ENCODE data around the gene MRC2. TPM values are rescaled to one million over a fixed set of nuclear protein-coding genes. Genes with fewer than 3 reads are reported as not detected.

The MRC2 gene
- total RNA-seq, 2 experiments from 2014 or later = 8.1 to 9.0 TPM

DNA sequence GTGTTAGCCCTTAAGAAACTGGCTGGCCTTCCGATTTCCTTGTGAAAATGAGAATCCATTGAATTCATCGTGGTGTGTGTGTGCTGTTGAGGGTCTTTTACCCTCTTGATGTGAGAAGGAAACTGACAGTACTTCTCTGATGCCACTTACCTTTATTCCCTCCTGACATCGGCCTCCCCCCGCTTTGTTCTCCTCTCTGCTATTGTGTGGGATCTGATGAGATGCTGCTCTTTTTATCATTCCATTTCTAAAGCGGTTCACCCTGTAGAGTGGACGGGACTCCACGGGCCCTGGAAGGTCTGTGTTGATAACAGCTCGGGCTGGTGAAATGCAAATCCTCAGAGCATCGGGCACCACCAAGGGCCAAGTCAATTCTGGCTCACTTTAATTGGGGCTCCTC, 110.8 kb downstream of the MRC2 start:
- DNase-seq (no peak), ATAC-seq (no peak)
- CTCF ChIA-PET = no interaction called here
- Mint-ChIP-seq H3K4me3 (no peak overlapping the region), H3K9me3 (no peaks in the 10 kb centered on the region), H3K4me1 (ENCODE audit: low read depth) (peaks cover 9% of the 10 kb centered on the region), H3K36me3 (ENCODE audit: low read depth) (no peaks in the 10 kb centered on the region), H3K27ac (no peak overlapping the region), H3K27me3 (no peaks in the 10 kb centered on the region)
- POLR2A ChIA-PET = interaction anchor here (1.8 kb wide), 1 partner anchor 14 kb away, joined by 4 read pairs; no protein-coding TSS in a partner anchor
- TF ChIP-seq, protein P1, sequence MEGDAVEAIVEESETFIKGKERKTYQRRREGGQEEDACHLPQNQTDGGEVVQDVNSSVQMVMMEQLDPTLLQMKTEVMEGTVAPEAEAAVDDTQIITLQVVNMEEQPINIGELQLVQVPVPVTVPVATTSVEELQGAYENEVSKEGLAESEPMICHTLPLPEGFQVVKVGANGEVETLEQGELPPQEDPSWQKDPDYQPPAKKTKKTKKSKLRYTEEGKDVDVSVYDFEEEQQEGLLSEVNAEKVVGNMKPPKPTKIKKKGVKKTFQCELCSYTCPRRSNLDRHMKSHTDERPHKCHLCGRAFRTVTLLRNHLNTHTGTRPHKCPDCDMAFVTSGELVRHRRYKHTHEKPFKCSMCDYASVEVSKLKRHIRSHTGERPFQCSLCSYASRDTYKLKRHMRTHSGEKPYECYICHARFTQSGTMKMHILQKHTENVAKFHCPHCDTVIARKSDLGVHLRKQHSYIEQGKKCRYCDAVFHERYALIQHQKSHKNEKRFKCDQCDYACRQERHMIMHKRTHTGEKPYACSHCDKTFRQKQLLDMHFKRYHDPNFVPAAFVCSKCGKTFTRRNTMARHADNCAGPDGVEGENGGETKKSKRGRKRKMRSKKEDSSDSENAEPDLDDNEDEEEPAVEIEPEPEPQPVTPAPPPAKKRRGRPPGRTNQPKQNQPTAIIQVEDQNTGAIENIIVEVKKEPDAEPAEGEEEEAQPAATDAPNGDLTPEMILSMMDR (IDR thresholded peaks at IDR 0.05) = no peak
- intact Hi-C loops (cut with micrococcal nuclease) = no loop called here

DNA sequence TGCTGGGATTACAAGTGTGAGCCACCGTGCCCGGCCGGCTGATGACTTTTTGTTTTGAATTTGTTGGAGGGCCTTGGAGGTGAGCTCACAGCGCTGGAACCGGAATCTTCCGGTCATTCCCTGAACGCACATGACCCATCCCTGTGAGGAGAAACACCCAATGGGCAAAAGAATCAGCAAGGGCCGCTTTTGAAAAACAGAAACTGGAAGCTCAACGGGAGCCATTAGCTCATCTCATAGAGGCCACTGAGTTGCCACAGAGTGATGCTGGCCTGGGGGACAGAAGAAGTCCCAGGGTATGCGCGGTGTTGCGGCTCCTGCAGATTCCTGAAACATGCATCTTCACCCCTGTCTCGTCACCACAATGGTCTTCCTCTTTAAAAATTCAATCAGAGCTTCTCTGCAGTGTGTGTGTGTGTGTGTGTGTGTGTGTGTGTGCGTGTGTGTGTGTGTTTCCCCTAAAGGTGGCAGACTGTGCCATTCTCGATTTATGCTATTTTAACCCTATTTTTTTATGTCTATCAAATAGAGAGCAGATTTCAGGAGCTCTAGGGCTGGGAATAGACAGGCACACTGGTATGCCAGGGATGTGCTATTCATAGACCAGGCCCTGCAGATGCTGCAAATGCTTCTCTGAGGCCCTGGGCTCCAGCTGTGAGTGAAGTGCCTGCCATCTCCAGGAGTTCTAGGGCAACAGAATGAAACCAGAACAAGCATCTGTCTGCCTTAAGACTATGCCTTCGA, 112.3 kb downstream of the MRC2 start:
- Mint-ChIP-seq H3K4me3 (no peak overlapping the region), H3K27me3 (peaks cover 5% of the 10 kb centered on the region)
- POLR2A ChIA-PET = interaction anchor here (1.8 kb wide), 1 partner anchor 15 kb away, joined by 4 read pairs; no protein-coding TSS in a partner anchor

DNA sequence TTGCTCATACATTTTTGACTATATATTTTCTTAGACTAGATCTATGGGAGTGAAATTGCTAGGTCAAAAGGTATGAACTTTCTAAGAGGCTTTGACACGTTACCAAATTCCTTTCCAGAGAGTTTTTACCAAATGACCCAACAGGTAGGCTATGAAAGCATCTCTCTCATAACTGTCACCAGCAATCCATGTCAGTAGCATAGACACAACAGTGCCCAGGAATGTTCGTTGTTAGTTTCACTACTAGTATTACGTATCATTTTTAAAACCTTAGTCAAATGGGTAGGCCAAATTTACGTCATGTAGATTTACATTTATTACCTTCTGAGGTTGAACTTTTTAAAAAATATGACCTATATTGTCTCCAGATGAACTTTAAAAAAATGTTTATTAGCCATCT, 113.8 kb downstream of the MRC2 start:
- TF ChIP-seq, protein P1 (IDR thresholded peaks at IDR 0.05) = no peak
- no peak for ATAC-seq
- POLR2A ChIA-PET = no interaction called here
- H3K27me3 Mint-ChIP-seq = peaks cover 5% of the 10 kb centered on the region
- DNase-seq = no peak
- peaks cover 9% of the 10 kb centered on the region for H3K4me1 Mint-ChIP-seq (ENCODE audit: low read depth)
- H3K27ac Mint-ChIP-seq = no peak overlapping the region
- H3K4me3 Mint-ChIP-seq = no peak overlapping the region
- CTCF ChIA-PET = no interaction called here
- H3K9me3 Mint-ChIP-seq = no peaks in the 10 kb centered on the region
- intact Hi-C loops (cut with micrococcal nuclease) = no loop called here
- no peaks in the 10 kb centered on the region for H3K36me3 Mint-ChIP-seq (ENCODE audit: low read depth)

More for the DNA sequence above, 112.3 kb downstream of the MRC2 start:
- TF ChIP-seq, protein P1 (IDR thresholded peaks at IDR 0.05) = no peak
- intact Hi-C loops (cut with micrococcal nuclease) = no loop called here
- DNase-seq (no peak), ATAC-seq (no peak)
- no peaks in the 10 kb centered on the region for H3K36me3 Mint-ChIP-seq (ENCODE audit: low read depth)
- CTCF ChIA-PET = interaction anchor here (1.0 kb wide), 1 partner anchor 667 kb away, joined by 3 read pairs; no protein-coding TSS in a partner anchor
- no peaks in the 10 kb centered on the region for H3K9me3 Mint-ChIP-seq
- peaks cover 9% of the 10 kb centered on the region for H3K4me1 Mint-ChIP-seq (ENCODE audit: low read depth)
- H3K27ac Mint-ChIP-seq = no peak overlapping the region

Other genes with a start within 250 kb of the MRC2 start
- gene EFCAB3, start 247.1 kb upstream of the MRC2 start, total RNA-seq = not detected
- gene METTL2A, start 203.8 kb upstream of the MRC2 start, total RNA-seq = 10 to 100 TPM; 29.7 to 29.8 TPM
- 10 to 100 TPM; 24.8 to 26.8 TPM for gene TLK2, start 148.8 kb upstream of the MRC2 start, total RNA-seq
- gene MARCHF10, start 180.6 kb downstream of the MRC2 start, total RNA-seq = not detected